Measurements from ENCODE around the gene DMXL2.
"Not testable (repeated sequence)": the region's sequence is repeated elsewhere in the genome, so short reads cannot be mapped to it uniquely, and the experiment has no call there.

DMXL2 gene

GRCh38 chr15:51483520-51483919 is 139.1 kb downstream of the DMXL2 start:
- FAIRE-seq, result no peak

- FAIRE-seq, result no peak
Measured at GRCh38 chr15:51475736-51476135, 146.8 kb downstream of the DMXL2 start.

- no peak for FAIRE-seq
Measured at GRCh38 chr15:51470512-51470911, 152.1 kb downstream of the DMXL2 start.

DNA sequence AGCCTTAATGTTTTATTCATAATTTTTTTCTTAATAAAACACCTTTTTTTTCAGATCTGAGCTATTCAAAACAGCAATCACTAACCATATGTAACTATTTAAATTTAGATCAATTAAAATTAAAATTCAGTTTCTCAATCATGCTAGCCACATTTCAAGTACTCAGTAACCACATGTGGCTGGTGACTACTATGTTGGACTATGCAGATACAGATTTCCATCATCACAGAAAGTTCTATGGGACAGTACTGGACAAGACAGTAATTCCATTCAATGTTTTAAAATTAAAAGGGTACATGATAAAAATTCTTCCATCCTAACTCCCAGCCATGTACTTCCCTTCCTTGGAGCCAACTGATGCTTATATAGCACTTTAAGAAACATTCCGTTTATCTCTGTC is 161.8 kb downstream of the DMXL2 start:
- FAIRE-seq, result no peak

GRCh38 chr15:51450001-51450400 is 172.6 kb downstream of the DMXL2 start:
- FAIRE-seq, result no peak

DNA sequence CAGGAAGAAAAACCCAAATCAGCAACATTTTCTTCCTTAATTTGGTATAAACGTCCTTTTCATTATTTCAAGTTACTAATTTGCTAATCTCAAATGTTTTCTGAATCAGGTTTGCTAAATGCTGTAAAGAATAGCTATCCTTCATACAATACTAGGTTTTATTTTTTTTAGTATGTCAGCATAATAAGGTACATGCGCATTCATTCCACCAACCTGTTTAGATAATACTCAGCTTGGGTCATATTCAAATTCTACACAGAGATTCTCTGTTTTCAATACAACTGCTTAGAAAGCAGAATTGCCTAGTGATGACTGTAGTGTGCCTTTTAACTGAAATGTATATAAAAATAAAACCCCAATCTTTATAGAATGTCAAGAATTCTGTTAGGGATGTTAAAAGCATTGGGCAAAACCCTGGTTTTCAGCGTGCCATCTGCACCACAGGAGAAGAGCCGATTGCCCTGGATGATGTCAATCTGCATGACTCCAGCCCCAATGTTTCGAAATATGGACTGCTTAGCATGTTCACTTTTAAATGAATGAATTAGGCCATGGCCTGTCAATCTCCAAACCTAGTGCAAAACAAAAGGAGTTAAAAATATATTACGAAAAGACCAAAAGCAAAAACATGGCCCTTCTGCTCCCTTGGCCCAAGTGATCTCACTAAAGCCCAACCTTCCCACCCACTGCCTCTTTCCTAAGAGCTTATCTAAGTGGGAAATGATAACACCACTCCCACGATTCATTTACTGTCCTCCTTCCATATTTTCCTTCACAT is 173.8 kb downstream of the DMXL2 start:
- FAIRE-seq, result no peak

- no peak for FAIRE-seq
Measured at GRCh38 chr15:51447855-51448621, 174.5 kb downstream of the DMXL2 start.

DNA sequence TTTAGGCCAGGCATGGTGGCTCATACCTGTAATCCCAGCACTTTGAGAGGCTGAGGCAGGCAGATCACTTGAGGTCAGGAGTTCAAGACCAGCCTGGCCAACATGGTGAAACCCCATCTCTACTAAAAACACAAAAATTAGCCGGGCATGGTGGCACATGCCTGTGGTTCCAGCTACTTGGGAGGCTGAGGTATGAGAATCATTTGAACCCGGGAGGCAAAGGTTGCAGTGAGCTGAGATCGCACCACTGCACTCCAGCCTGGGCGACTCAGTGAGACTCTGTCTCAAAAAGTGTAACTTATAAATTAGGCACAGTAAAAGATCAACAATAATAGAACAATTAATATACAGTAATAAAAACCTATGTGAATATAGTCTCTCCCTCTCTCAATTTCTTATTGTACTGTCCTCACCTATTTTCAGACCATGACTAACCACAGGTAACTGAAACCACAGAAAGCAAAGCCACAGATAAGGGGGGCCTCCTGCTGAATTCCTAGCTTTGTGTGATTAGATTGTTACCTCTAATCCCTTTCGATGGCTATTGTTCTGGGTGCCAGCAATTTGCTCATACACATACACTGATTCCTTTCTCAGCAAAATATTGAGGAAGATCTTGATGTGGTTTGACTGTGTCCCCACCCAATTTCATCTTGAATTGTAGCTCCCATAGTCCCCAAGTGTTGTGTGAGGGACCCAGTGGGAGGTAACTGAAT is 176.4 kb downstream of the DMXL2 start:
- not testable (repeated sequence) for FAIRE-seq

DNA sequence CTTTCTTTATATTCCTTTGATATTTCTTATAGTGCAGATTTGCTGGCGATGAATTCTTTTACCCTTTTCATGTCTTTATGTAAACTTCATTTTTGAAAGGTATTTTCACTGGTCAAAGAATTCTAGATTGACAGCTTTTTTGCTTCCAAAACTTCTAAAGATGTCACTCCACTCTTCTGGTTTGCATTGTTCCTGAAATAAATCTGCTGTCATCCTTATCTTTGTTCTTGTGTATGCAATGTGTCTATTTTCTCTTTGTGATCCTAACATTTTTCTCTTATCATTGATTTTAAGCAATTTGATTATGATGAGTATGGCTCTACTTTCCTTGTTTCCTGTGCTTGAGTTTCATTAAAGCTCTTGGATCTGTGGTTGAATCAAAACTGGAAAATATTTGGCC is 177.8 kb downstream of the DMXL2 start:
- FAIRE-seq, result no peak

- FAIRE-seq, result no peak
Measured at GRCh38 chr15:51444112-51444511, 178.5 kb downstream of the DMXL2 start.

DNA sequence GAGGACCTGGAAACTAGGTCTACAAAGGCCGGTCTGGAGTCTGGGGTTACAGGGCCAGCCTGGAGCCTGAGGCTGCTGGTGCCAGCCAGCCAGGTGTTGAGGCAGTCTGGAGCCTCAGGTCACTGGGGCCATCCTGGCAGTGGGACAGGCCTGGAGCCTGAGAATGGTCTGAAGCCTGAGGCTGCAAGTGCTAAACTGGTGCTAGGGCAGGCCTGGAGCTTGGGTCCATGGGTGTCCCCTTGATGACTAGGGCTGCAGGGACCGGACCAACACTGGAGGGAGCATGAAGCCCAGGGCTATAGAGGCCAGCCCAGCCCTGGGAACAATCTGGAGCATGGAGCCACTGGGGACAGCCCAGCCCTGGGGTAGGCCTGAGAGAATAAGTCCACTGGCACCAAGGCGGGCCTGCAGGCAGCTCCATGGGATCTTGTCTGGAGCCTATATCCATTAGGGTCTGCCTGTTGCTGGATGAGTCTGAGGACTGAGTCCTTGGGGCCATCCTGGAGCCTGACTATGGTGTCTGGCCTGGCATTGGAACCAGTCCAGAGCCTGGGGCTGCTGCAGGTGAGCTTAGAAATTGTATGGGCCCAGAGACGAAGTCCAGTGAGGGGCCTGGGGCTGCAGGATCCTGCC is 179.2 kb downstream of the DMXL2 start:
- no peak for FAIRE-seq

DNA sequence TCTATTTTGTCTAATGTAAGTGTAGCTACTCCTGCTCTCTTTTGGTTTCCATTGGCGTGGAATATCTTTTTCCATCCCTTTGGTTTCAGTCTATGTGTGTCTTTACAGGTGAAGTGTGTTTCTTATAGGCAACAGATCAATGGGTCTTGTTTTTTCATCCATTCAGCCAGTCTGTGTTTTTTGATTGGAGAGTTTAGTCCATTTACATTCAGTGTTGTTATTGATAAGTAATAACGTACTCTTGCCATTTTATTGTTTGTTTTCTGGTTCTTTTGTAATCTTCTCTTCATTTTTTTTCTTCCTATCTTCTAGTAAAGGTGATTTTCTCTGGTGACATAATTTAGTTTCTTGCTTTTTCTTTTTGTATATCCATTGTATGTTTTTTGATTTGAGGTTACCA is 184.0 kb downstream of the DMXL2 start:
- FAIRE-seq, result peak; percentile 53

DNA sequence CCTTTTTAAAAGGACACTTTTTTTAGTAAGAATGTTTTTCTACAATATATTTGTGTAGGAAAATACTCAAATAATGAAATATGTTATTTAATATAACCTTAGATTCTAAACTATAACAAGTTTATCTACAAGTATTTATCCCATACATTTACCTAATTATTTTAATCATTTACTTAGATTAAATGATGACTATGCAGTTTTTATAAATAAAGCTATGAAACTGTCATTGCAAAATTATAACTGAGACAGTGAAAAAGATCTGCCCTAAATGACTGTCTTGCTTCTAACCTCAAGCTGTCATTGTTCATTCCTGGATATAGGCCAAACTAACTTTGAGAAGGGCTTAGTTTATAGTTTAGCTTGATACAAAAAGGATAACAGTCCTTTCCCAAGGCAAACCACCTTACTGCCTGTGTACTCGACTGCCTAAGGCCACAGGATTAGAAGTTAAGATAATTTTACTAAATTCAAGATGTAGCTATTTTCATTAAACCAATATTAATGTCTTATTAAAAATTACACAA is 197.0 kb downstream of the DMXL2 start:
- FAIRE-seq, result peak; percentile 24

DNA sequence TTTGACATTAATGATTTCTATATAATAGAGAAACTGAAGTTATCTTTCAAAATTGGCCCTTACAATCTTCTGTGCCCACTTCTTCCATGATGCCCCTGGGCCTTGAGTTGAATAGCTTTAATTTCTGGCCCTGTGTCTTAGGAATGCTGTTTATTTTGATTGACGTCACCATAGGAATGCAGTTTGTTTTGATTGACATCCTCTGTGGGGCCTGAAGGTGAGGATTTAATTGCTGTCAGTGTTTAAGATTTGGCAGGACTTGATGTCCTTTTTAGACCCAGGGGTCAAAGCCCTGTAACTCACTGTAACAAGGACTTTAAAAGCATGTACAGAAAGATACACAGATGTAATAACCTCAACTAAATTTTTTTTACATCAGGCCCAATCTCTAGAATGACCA is 197.8 kb downstream of the DMXL2 start:
- FAIRE-seq, result no peak

- FAIRE-seq, result not testable (repeated sequence)
Measured at GRCh38 chr15:51423040-51423439, 199.5 kb downstream of the DMXL2 start.

- FAIRE-seq, result no peak
Measured at GRCh38 chr15:51416129-51416528, 206.4 kb downstream of the DMXL2 start.

DNA sequence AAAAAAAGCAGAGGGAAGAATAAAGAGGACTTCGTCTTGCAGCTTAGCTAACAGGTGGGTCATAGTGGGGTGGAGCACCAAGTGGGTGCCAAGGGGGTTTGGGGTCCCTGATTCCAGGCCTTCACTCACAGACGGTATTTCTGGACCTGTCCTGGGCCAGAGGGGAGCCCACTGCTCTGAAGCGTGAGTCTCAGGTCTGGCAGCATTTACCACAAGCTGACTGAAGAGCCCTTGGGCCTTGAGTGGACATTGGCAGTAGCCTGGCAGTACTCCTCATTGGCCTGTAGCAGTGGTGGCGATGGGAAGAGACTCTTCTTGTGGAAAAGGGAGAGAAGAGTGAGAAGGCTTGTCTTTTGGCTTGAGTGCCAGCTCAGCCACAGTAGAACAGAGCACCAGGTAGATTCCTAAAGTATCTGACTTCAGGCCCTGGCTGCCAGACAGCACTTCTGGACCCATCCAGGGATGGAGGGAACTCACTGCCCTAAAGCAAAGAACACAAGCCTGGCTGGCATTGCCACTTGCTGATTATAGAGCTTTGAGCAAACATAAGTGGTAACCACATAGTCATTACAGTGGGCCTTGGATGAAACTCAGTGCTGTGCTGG is 208.2 kb downstream of the DMXL2 start:
- no peak for FAIRE-seq

- no peak for FAIRE-seq
Measured at GRCh38 chr15:51405693-51406523, 216.7 kb downstream of the DMXL2 start.

- no peak for FAIRE-seq
Measured at GRCh38 chr15:51403946-51404695, 218.4 kb downstream of the DMXL2 start.

GRCh38 chr15:51403072-51403878 is 219.3 kb downstream of the DMXL2 start:
- FAIRE-seq, result no peak
